ENCODE measurements around the gene PRICKLE1. TPM values are rescaled to one million over a fixed set of nuclear protein-coding genes. Genes with fewer than 3 reads are reported as not detected.

PRICKLE1 gene
- total and polyA plus RNA-seq, 2 of the 13 experiments (the other 11 are each of a cell fraction or from before 2014, with no cell fraction given) = not detected

DNA sequence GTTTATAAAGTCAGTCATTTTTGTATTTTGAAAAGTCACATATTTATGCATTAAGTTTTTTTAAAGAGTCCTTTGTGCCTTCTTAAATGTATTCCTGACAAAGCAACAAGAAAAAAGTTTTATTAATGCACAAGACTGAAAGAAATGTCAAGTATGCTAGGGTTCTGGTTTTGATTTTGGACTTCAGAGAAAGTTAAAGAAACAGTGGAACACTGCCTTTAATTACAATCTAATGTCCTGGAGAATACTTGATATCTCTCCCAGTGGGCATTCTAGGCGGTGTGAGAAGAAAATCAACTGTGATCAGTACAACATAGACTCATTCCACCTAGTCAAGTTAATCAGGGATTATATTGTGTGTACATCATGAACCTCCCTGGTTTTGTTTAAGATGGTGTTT is 49.9 kb downstream of the PRICKLE1 start:
- no peaks in the 10 kb centered on the region for H3K4me1 ChIP-seq (ENCODE audit: insufficient read depth, low read length)
- H3K79me2 ChIP-seq (ENCODE audit: insufficient read depth, low read length) = no peaks in the 10 kb centered on the region
- TF ChIP-seq TBL1XR1 (IDR thresholded peaks at IDR 0.05; ENCODE audit: borderline replicate concordance, low read length, partially characterized antibody) (no peak), JUND (CRISPR knock-in tag; IDR thresholded peaks at IDR 0.05) (no peak), RFX3 (CRISPR knock-in tag; IDR thresholded peaks at IDR 0.05) (no peak), MED8 (CRISPR knock-in tag; IDR thresholded peaks at IDR 0.05; ENCODE audit: insufficient replicate concordance) (no peak), ZNF850 (CRISPR knock-in tag; conservative IDR thresholded peaks at IDR 0.05) (no peak), ZNF766 (CRISPR knock-in tag; IDR thresholded peaks at IDR 0.05; ENCODE audit: borderline replicate concordance) (no peak), GPN1 (CRISPR knock-in tag; IDR thresholded peaks at IDR 0.05; ENCODE audit: borderline replicate concordance) (no peak), MAFF (IDR thresholded peaks at IDR 0.05; ENCODE audit: low read depth, low read length) (no peak), AKAP8 (CRISPR knock-in tag; IDR thresholded peaks at IDR 0.05) (no peak), RBFOX2 (IDR thresholded peaks at IDR 0.05; ENCODE audit: low read depth, low read length) (no peak), ZNF510 (CRISPR knock-in tag; IDR thresholded peaks at IDR 0.05; ENCODE audit: low read depth) (no peak), CEBPB (IDR thresholded peaks at IDR 0.05; ENCODE audit: borderline replicate concordance, low read depth, low read length) (no peak)
- TF ChIP-seq, protein P1, sequence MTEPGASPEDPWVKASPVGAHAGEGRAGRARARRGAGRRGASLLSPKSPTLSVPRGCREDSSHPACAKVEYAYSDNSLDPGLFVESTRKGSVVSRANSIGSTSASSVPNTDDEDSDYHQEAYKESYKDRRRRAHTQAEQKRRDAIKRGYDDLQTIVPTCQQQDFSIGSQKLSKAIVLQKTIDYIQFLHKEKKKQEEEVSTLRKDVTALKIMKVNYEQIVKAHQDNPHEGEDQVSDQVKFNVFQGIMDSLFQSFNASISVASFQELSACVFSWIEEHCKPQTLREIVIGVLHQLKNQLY (CRISPR knock-in tag; IDR thresholded peaks at IDR 0.05) = no peak
- TF ChIP-seq, protein P2, sequence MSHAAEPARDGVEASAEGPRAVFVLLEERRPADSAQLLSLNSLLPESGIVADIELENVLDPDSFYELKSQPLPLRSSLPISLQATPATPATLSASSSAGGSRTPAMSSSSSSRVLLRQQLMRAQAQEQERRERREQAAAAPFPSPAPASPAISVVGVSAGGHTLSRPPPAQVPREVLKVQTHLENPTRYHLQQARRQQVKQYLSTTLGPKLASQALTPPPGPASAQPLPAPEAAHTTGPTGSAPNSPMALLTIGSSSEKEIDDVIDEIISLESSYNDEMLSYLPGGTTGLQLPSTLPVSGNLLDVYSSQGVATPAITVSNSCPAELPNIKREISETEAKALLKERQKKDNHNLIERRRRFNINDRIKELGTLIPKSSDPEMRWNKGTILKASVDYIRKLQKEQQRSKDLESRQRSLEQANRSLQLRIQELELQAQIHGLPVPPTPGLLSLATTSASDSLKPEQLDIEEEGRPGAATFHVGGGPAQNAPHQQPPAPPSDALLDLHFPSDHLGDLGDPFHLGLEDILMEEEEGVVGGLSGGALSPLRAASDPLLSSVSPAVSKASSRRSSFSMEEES (CRISPR knock-in tag; IDR thresholded peaks at IDR 0.05) = no peak
- TF ChIP-seq, protein P3, sequence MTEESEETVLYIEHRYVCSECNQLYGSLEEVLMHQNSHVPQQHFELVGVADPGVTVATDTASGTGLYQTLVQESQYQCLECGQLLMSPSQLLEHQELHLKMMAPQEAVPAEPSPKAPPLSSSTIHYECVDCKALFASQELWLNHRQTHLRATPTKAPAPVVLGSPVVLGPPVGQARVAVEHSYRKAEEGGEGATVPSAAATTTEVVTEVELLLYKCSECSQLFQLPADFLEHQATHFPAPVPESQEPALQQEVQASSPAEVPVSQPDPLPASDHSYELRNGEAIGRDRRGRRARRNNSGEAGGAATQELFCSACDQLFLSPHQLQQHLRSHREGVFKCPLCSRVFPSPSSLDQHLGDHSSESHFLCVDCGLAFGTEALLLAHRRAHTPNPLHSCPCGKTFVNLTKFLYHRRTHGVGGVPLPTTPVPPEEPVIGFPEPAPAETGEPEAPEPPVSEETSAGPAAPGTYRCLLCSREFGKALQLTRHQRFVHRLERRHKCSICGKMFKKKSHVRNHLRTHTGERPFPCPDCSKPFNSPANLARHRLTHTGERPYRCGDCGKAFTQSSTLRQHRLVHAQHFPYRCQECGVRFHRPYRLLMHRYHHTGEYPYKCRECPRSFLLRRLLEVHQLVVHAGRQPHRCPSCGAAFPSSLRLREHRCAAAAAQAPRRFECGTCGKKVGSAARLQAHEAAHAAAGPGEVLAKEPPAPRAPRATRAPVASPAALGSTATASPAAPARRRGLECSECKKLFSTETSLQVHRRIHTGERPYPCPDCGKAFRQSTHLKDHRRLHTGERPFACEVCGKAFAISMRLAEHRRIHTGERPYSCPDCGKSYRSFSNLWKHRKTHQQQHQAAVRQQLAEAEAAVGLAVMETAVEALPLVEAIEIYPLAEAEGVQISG (CRISPR knock-in tag; IDR thresholded peaks at IDR 0.05) = no peak
- TF ChIP-seq, protein P4, sequence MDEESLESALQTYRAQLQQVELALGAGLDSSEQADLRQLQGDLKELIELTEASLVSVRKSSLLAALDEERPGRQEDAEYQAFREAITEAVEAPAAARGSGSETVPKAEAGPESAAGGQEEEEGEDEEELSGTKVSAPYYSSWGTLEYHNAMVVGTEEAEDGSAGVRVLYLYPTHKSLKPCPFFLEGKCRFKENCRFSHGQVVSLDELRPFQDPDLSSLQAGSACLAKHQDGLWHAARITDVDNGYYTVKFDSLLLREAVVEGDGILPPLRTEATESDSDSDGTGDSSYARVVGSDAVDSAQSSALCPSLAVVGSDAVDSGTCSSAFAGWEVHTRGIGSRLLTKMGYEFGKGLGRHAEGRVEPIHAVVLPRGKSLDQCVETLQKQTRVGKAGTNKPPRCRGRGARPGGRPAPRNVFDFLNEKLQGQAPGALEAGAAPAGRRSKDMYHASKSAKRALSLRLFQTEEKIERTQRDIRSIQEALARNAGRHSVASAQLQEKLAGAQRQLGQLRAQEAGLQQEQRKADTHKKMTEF (CRISPR knock-in tag; IDR thresholded peaks at IDR 0.05) = no peak
- WGBS (ENCODE audit: low lambda C conversion rate) = 0% methylated on average over 1 of the region's 1 CpG
- H3K4me3 ChIP-seq (replicated peaks in 1 of 3; ENCODE audit: insufficient read depth in 1 of 3, low read depth in 2 of 3, low read length in 3 of 3) = no peak overlapping the region
- CTCF ChIA-PET (ENCODE audit: low intra/inter-chr PET ratio, low total read pairs) = no interaction called here
- H3K9ac ChIP-seq (ENCODE audit: insufficient read depth, low read depth, low read length) = no peak overlapping the region
- no peaks in the 10 kb centered on the region for H3K9me3 ChIP-seq (ENCODE audit: low read length)
- no peak overlapping the region for H3K27ac ChIP-seq (ENCODE audit: extremely low read length, insufficient read depth, low read length)
- no TSS peak for BruUV-seq (replicated peaks)
- ATAC-seq (no peak), FAIRE-seq (no peak), DNase-seq (ENCODE audit: low spot score) (no peak)
- no peak overlapping the region for H3K4me2 ChIP-seq (ENCODE audit: low read depth, low read length)
- POLR2A ChIA-PET = no interaction called here
- intact Hi-C loops (cut with micrococcal nuclease; ENCODE audit: unreplicated experiment) = no loop called here
- H3K36me3 ChIP-seq (replicated peaks in 1 of 2; ENCODE audit: control insufficient read depth in 1 of 2, insufficient read depth in 2 of 2, low read length in 2 of 2) = no peaks in the 10 kb centered on the region
- no peak overlapping the region for H2AFZ ChIP-seq (ENCODE audit: low read length)
- H3K27me3 ChIP-seq (ENCODE audit: control insufficient read depth in 1 of 2, insufficient read depth in 2 of 2, low read length in 2 of 2) = no peaks in the 10 kb centered on the region
- in situ Hi-C loops (cut with HindIII; ENCODE audit: extremely low pct_ligation_motif_present, low pct_unique_long_range_greater_than_20kb) = no loop called here
- H4K20me1 ChIP-seq (ENCODE audit: insufficient read depth, low read length) = no peaks in the 10 kb centered on the region
